GM10248 (cell line): Measurements from ENCODE around the gene GTPBP1.

Source experiments
- CTCF ChIA-PET: fragments of 300-600 bp; sonication (Branson Sonifier 250); formaldehyde crosslinking; extraction: SDS; loops from one replicate; lab custom pipeline; 2021; ENCODE audit warnings: antibody characterized with exemption; lab: Yijun Ruan, JAX
- POLR2A ChIA-PET: fragments of 350-650 bp; sonication (Branson Sonifier 250); formaldehyde crosslinking; extraction: SDS; loops from one replicate; lab custom pipeline; 2020; ENCODE audit warnings: antibody characterized with exemption; lab: Yijun Ruan, JAX
- DNase-seq: peaks from one replicate; pipeline ENCODE4 v3.0.0; 2012; ENCODE audit errors: extremely low spot score
- CTCF ChIP-seq: IDR thresholded peaks from 2 replicates; pipeline ENCODE4 v1.5.1; 2012; ENCODE audit warnings: mild to moderate bottlenecking, low read depth; ENCODE audit errors: extremely low read depth, missing control alignments, control extremely low read depth

GTPBP1 gene

GRCh38 chr22:38700270-38700788, 5.4 kb upstream of the GTPBP1 start:
- no peak for DNase-seq
- ChIA-PET CTCF (interaction anchor here (1.0 to 6.2 kb wide), 4 partner anchors 18 to 69 kb away, joined by 3 to 48 read pairs (median 3); partner anchors contain the start of gene TOMM22), POLR2A (no interaction called here)
- TF ChIP-seq CTCF = no peak

- ChIA-PET POLR2A (no interaction called here), CTCF (interaction anchor here (1.0 to 6.2 kb wide), 2 partner anchors 19 to 69 kb away, joined by 3 to 48 read pairs; partner anchors contain the start of gene TOMM22)
- no peak for TF ChIP-seq CTCF
- peak; percentile 95 for DNase-seq
Measured at GRCh38 chr22:38700789-38701628, 4.7 kb upstream of the GTPBP1 start, which contains the start of gene JOSD1. Gene JOSD1 (minus strand): TSS chr22:38700943. CDS start chr22:38699987, 956 bp downstream.

GRCh38 chr22:38704654-38705234, 1.0 kb upstream of the GTPBP1 start:
- no peak for TF ChIP-seq CTCF
- DNase-seq = no peak
- POLR2A ChIA-PET = interaction anchor here (0.6 to 0.7 kb wide), 2 partner anchors 698 to 1882 kb away, joined by 4 to 6 read pairs; no protein-coding TSS in a partner anchor
- CTCF ChIA-PET = interaction anchor here (1.2 to 3.1 kb wide), 2 partner anchors 23 to 264 kb away, joined by 3 to 14 read pairs; partner anchors contain the start of gene TOMM22

GRCh38 chr22:38706101-38706900, 557 bp downstream of the GTPBP1 start:
- no peak for TF ChIP-seq CTCF
- no peak for DNase-seq
- CTCF ChIA-PET = interaction anchor here (1.0 to 3.1 kb wide), 6 partner anchors 10 to 444 kb away, joined by 3 to 14 read pairs (median 6); partner anchors contain the start of gene TOMM22
- POLR2A ChIA-PET = interaction anchor here (0.6 to 1.0 kb wide), 3 partner anchors 25 to 476 kb away, joined by 3 to 5 read pairs (median 4); partner anchors contain the start of gene TOMM22

GRCh38 chr22:38706901-38707195, 1.1 kb downstream of the GTPBP1 start:
- TF ChIP-seq CTCF = no peak
- CTCF ChIA-PET = interaction anchor here (1.0 to 3.1 kb wide), 5 partner anchors 11 to 25 kb away, joined by 3 to 14 read pairs (median 9); partner anchors contain the start of gene TOMM22
- POLR2A ChIA-PET = interaction anchor here (0.6 kb wide), 1 partner anchor 476 kb away, joined by 4 read pairs; no protein-coding TSS in a partner anchor

More at GRCh38 chr22:38706901-38707195, 1.1 kb downstream of the GTPBP1 start:
- no peak for DNase-seq
